Neural crest cell (in vitro differentiated cells): Measurements from ENCODE around the gene RAB5B. TPM values are rescaled to one million over a fixed set of nuclear protein-coding genes. Genes with fewer than 3 reads are reported as not detected.

ENCODE experiments used
- DNase-seq: peaks from one replicate; pipeline ENCODE4 v3.0.0; 2021; ENCODE audit warnings: low read depth, mixed read lengths, low spot score
- H3K27ac Mint-ChIP-seq: one replicate; pipeline ENCODE4 v1.8.0; 2021; ENCODE audit warnings: mild to moderate bottlenecking, mixed read lengths; ENCODE audit not compliant: unreplicated experiment
- H3K27me3 Mint-ChIP-seq: 2 replicates; pipeline ENCODE4 v1.8.0; 2021; ENCODE audit warnings: low read depth, mild to moderate bottlenecking, mixed read lengths
- H3K36me3 Mint-ChIP-seq: 2 replicates; pipeline ENCODE4 v1.8.0; 2021; ENCODE audit warnings: low read depth, mild to moderate bottlenecking, mixed read lengths
- H3K4me1 Mint-ChIP-seq: 2 replicates; pipeline ENCODE4 v1.8.0; 2021; ENCODE audit warnings: mixed read lengths
- H3K4me3 Mint-ChIP-seq: one replicate; pipeline ENCODE4 v1.8.0; 2021; ENCODE audit warnings: mild to moderate bottlenecking, mixed read lengths
- H3K9me3 Mint-ChIP-seq: 2 replicates; pipeline ENCODE4 v1.8.0; 2021; ENCODE audit warnings: mixed read lengths
- CTCF ChIP-seq: fragments of 200-600 bp; sonication (generic); conservative IDR thresholded peaks from 2 replicates; pipeline ENCODE4 v1.5.0; 2021; ENCODE audit warnings: antibody characterized with exemption, mild to moderate bottlenecking
- total RNA-seq: library from RNA; stranded (reverse); gene quantifications from 2 replicates; pipeline ENCODE4 v1.2.1, GENCODE V29; 2021

Gene RAB5B
- total RNA-seq, 1 donor from 2014 or later, result 86.5 TPM

GRCh38 chr12:56017181-56017580, 43.3 kb downstream of the RAB5B start:
- no peak for TF ChIP-seq CTCF
- Mint-ChIP-seq H3K27me3 (no peaks in the 10 kb centered on the region), H3K36me3 (peaks cover 4% of the 10 kb centered on the region), H3K27ac (peak overlapping the region; percentile 57), H3K4me1 (peaks cover 51% of the 10 kb centered on the region), H3K4me3 (no peak overlapping the region), H3K9me3 (no peaks in the 10 kb centered on the region)
- no peak for DNase-seq

- Mint-ChIP-seq H3K27ac (no peak overlapping the region), H3K9me3 (no peaks in the 10 kb centered on the region), H3K36me3 (peaks cover 4% of the 10 kb centered on the region), H3K27me3 (no peaks in the 10 kb centered on the region), H3K4me3 (peak overlapping the region; percentile 60), H3K4me1 (peaks cover 62% of the 10 kb centered on the region)
- no peak for DNase-seq
- TF ChIP-seq CTCF, result no peak
Observed at GRCh38 chr12:56018356-56018755, 44.5 kb downstream of the RAB5B start.

- no peaks in the 10 kb centered on the region for H3K9me3 Mint-ChIP-seq
- peak; percentile 90 for DNase-seq
- TF ChIP-seq CTCF, result no peak
- H3K36me3 Mint-ChIP-seq, result peaks cover 8% of the 10 kb centered on the region
- peak within 1 kb of the TSS; percentile 95 for H3K4me3 Mint-ChIP-seq
- H3K27me3 Mint-ChIP-seq, result no peaks in the 10 kb centered on the region
- peaks cover 63% of the 10 kb centered on the region for H3K4me1 Mint-ChIP-seq
- H3K27ac Mint-ChIP-seq, result peak within 1 kb of the TSS; percentile 100
Observed at GRCh38 chr12:56020423-56021184, 46.7 kb downstream of the RAB5B start, which contains the start of gene IKZF4. TSS of gene IKZF4 (plus strand) at chr12:56021043. CDS start at chr12:56021494, 451 bp downstream.

- no peak for DNase-seq
- peak overlapping the region; percentile 95 for H3K4me3 Mint-ChIP-seq
- no peaks in the 10 kb centered on the region for H3K9me3 Mint-ChIP-seq
- no peak for TF ChIP-seq CTCF
- H3K36me3 Mint-ChIP-seq, result peaks cover 10% of the 10 kb centered on the region
- H3K4me1 Mint-ChIP-seq, result peaks cover 56% of the 10 kb centered on the region
- H3K27me3 Mint-ChIP-seq, result no peaks in the 10 kb centered on the region
- peak overlapping the region; percentile 100 for H3K27ac Mint-ChIP-seq
Observed at GRCh38 chr12:56021889-56022497, 48.1 kb downstream of the RAB5B start.

GRCh38 chr12:56028511-56029165, 54.8 kb downstream of the RAB5B start:
- peak overlapping the region; percentile 20 for H3K4me3 Mint-ChIP-seq
- no peaks in the 10 kb centered on the region for H3K27me3 Mint-ChIP-seq
- no peak for DNase-seq
- H3K9me3 Mint-ChIP-seq, result no peaks in the 10 kb centered on the region
- TF ChIP-seq CTCF, result no peak
- H3K4me1 Mint-ChIP-seq, result peaks cover 9% of the 10 kb centered on the region
- peaks cover 34% of the 10 kb centered on the region for H3K36me3 Mint-ChIP-seq
- H3K27ac Mint-ChIP-seq, result no peak overlapping the region
